Stomach (tissue), 9 donors: ENCODE measurements around the gene KCNK7. TPM values are rescaled to one million over a fixed set of nuclear protein-coding genes. Genes with fewer than 3 reads are reported as not detected.
A peak's percentile ranks its signal among the peaks of the same experiment; 100 is the strongest.

Experiments
- DNase-seq, 2 donors: peaks; one replicate each; pipeline versions ENCODE4 v3.0.0 to v3.0.0-alpha.2; 2013 to 2019
- H3K27ac ChIP-seq, 5 donors: fragments of 200-600 bp in 4 of 5; sonication (generic) in 4 of 5; one replicate each; pipeline ENCODE4 v1.5.1; 2013 to 2019; ENCODE audit warnings: mild to moderate bottlenecking in 1 of 5, moderate library complexity in 1 of 5
- H3K27me3 ChIP-seq, 3 donors: fragments of 200-600 bp; sonication (generic); one replicate each; pipeline ENCODE4 v1.5.1; 2017 to 2019; ENCODE audit warnings: mixed run types in 1 of 3
- H3K36me3 ChIP-seq, 4 donors: fragments of 200-600 bp; sonication (generic); 1 replicate in 3 of 4; 2 replicates in 1 of 4; pipeline ENCODE4 v1.5.1; 2016 to 2019
- H3K4me1 ChIP-seq, 4 donors: fragments of 200-600 bp; sonication (generic); one replicate each; pipeline ENCODE4 v1.5.1; 2016 to 2019
- H3K4me3 ChIP-seq, 4 donors: fragments of 200-600 bp; sonication (generic) in 3 of 4; one replicate each; pipeline ENCODE4 v1.5.1; 2016 to 2019; ENCODE audit warnings: mild to moderate bottlenecking in 1 of 4
- H3K9me3 ChIP-seq, 4 donors: fragments of 200-600 bp; sonication (generic); one replicate each; pipeline ENCODE4 v1.5.1; 2016 to 2019
- CTCF ChIP-seq, 7 experiments: fragments of 450-650 bp in 4 of 7; fragments of 200-600 bp in 3 of 7; sonication (generic) in 3 of 7; IDR thresholded peaks; one replicate each; pipeline ENCODE4 v1.5.1; 2016 to 2019; ENCODE audit warnings: antibody characterized with exemption in 7 of 7, control low read depth in 2 of 7, mild to moderate bottlenecking in 1 of 7
- EP300 ChIP-seq: sonication (generic); formaldehyde crosslinking; IDR thresholded peaks from one replicate; pipeline ENCODE4 v1.6.1; 2017; ENCODE audit warnings: antibody characterized with exemption
- POLR2A ChIP-seq, 4 donors: fragments of 450-650 bp; IDR thresholded peaks; one replicate each; pipeline ENCODE4 v1.6.1; 2016; ENCODE audit warnings: antibody characterized with exemption in 4 of 4, control low read depth in 2 of 4, mild to moderate bottlenecking in 1 of 4, moderate library complexity in 1 of 4
- POLR2AphosphoS5 ChIP-seq, 3 donors: sonication (generic); formaldehyde crosslinking; IDR thresholded peaks; one replicate each; pipeline ENCODE4 v1.6.1; 2016; ENCODE audit warnings: antibody characterized with exemption in 3 of 3
- WGBS, 5 donors: extraction: QIAGEN DNeasy Blood & Tissue Kit in 3 of 5; methylation state at CpG; one replicate each; pipeline versions ENCODE4 v1.1.5 to v1.1.7; 2013 to 2018; 5-methylcytosine and 5-hydroxymethylcytosine counted together
- intact Hi-C: fragments of 100-400 bp; cut with DNase I; formaldehyde crosslinking; loops from one replicate; pipeline ENCODE4 v1.15.1; 2023; ENCODE audit warnings: low total_unique reads
- polyA plus RNA-seq, 3 donors: library from polyadenylated mRNA; stranded (reverse); fragments of 200-250 nt; gene quantifications; one replicate each; pipeline ENCODE4 v1.2.3, GENCODE V29; 2013
- total RNA-seq, 5 donors: library from RNA; depleted of rRNA; stranded (reverse); fragments of >200 nt; gene quantifications; one replicate each; pipeline versions ENCODE4 v1.1.0 to v1.2.3, GENCODE V29; 2014 to 2016
- donor health status: healthy with polysubstance abuse.
- donor health status: Bipolar disorder and iron deficiency.
- donor health status: healthy.

The KCNK7 gene
- total and polyA plus RNA-seq, 8 donors: 0.58 to 5.8 (median 3.0) TPM; not detected in 4

- H3K27me3 ChIP-seq: no peaks in the 10 kb centered on the region
- TF ChIP-seq POLR2AphosphoS5 (IDR thresholded peaks at IDR 0.05) (peak in 1 of 3 donors; percentile 17), CTCF (IDR thresholded peaks at IDR 0.05) (peak in 5 of 7 experiments; percentile 36 to 75 (median 72)), POLR2A (IDR thresholded peaks at IDR 0.05) (no peak), EP300 (no peak)
- no peaks in the 10 kb centered on the region for H3K9me3 ChIP-seq
- H3K4me1 ChIP-seq: peaks cover 34 to 96% (median 72%) of the 10 kb centered on the region in 4 donors
- intact Hi-C loops: no loop called here
- peaks cover 18 to 83% (median 72%) of the 10 kb centered on the region in 4 donors for H3K36me3 ChIP-seq
- H3K27ac ChIP-seq: peak overlapping the region; percentile 8 to 81 (median 71)
- no peak overlapping the region for H3K4me3 ChIP-seq
- peak; percentile 80 to 82 for DNase-seq
- WGBS, 5 donors: 11 to 48% (median 46%) methylated on average over 11 to 13 of the region's 13 CpGs
Measured at GRCh38 chr11:65588199-65589054, 7.2 kb downstream of the KCNK7 start.

GRCh38 chr11:65586676-65587075, 8.9 kb downstream of the KCNK7 start:
- Histone ChIP-seq H3K27ac (peak overlapping the region in 3 of 5 donors; percentile 71 to 81 (median 78)), H3K4me1 (peaks cover 28 to 80% (median 60%) of the 10 kb centered on the region in 4 donors), H3K36me3 (peaks cover 23 to 83% (median 71%) of the 10 kb centered on the region in 4 donors), H3K27me3 (no peaks in the 10 kb centered on the region), H3K4me3 (no peak overlapping the region), H3K9me3 (no peaks in the 10 kb centered on the region)
- 70 to 93% (median 88%) methylated on average over 2 of the region's 2 CpGs for WGBS, 5 donors
- DNase-seq: no peak
- intact Hi-C loops: no loop called here
- no peak for TF ChIP-seq CTCF (IDR thresholded peaks at IDR 0.05)
- no peak for TF ChIP-seq EP300
- TF ChIP-seq POLR2AphosphoS5 (IDR thresholded peaks at IDR 0.05): no peak
- TF ChIP-seq POLR2A (IDR thresholded peaks at IDR 0.05): no peak

GRCh38 chr11:65586247-65586630, 9.4 kb downstream of the KCNK7 start:
- Histone ChIP-seq H3K27me3 (no peaks in the 10 kb centered on the region), H3K27ac (peak overlapping the region in 3 of 5 donors; percentile 71 to 81 (median 78)), H3K36me3 (peaks cover 27 to 83% (median 71%) of the 10 kb centered on the region in 4 donors), H3K4me1 (peaks cover 28 to 76% (median 57%) of the 10 kb centered on the region in 4 donors), H3K9me3 (no peaks in the 10 kb centered on the region), H3K4me3 (no peak overlapping the region)
- TF ChIP-seq EP300 (no peak), POLR2AphosphoS5 (IDR thresholded peaks at IDR 0.05) (no peak), POLR2A (IDR thresholded peaks at IDR 0.05) (no peak), CTCF (IDR thresholded peaks at IDR 0.05) (no peak)
- intact Hi-C loops: no loop called here
- 85 to 89% (median 87%) methylated on average over 4 of the region's 4 CpGs for WGBS, 5 donors
- no peak for DNase-seq

GRCh38 chr11:65585396-65586246, 10.0 kb downstream of the KCNK7 start:
- 71 to 83% (median 73%) methylated on average over 26 to 51 of the region's 51 CpGs for WGBS, 5 donors
- H3K9me3 ChIP-seq: no peaks in the 10 kb centered on the region
- TF ChIP-seq POLR2A (IDR thresholded peaks at IDR 0.05): no peak
- TF ChIP-seq EP300: no peak
- no peak for TF ChIP-seq CTCF (IDR thresholded peaks at IDR 0.05)
- no peak for TF ChIP-seq POLR2AphosphoS5 (IDR thresholded peaks at IDR 0.05)
- DNase-seq: peak in 1 of 2 donors; percentile 42
- no peak overlapping the region for H3K4me3 ChIP-seq
- peaks cover 33 to 83% (median 71%) of the 10 kb centered on the region in 4 donors for H3K36me3 ChIP-seq
- intact Hi-C loops: no loop called here
- H3K27ac ChIP-seq: peak overlapping the region in 3 of 5 donors; percentile 71 to 81 (median 78)
- peaks cover 28 to 80% (median 56%) of the 10 kb centered on the region in 4 donors for H3K4me1 ChIP-seq
- H3K27me3 ChIP-seq: no peaks in the 10 kb centered on the region
